ENCODE measurements around the gene PATL2.
"Not testable (repeated sequence)": the region's sequence is repeated elsewhere in the genome, so short reads cannot be mapped to it uniquely, and the experiment has no call there.

PATL2 gene

GRCh38 chr15:44646460-44646859 lies 64.7 kb downstream of the PATL2 start:
- Histone ChIP-seq H3K27ac (ENCODE audit: low read length) (no peak overlapping the region), H3K79me2 (ENCODE audit: insufficient read depth, low read length) (peaks cover 34% of the 10 kb centered on the region; the same call in 1 of the 2 replicates), H2AFZ (ENCODE audit: low read depth, low read length) (no peak overlapping the region), H3K36me3 (ENCODE audit: insufficient read depth, low read length) (peaks cover 46% of the 10 kb centered on the region), H4K20me1 (ENCODE audit: insufficient read depth, low read length) (0 out of 2 replicates have a peak, but pooled peaks cover 3% of the 10 kb centered on the region), H3K9ac (ENCODE audit: low read depth, low read length) (no peak overlapping the region), H3K4me1 (ENCODE audit: insufficient read depth, low read length) (no peaks in the 10 kb centered on the region), H3K27me3 (ENCODE audit: insufficient read depth, low read length, poor library complexity) (no peaks in the 10 kb centered on the region), H3K4me3 (ENCODE audit: low read depth in 1 of 2, low read length in 2 of 2) (no peak overlapping the region), H3K4me2 (ENCODE audit: insufficient read depth, low read length) (no peak overlapping the region), H3K9me3 (ENCODE audit: insufficient read depth, low read length, severe bottlenecking) (no peaks in the 10 kb centered on the region)
- no peak for TF ChIP-seq CTCF (IDR thresholded peaks at IDR 0.05; ENCODE audit: borderline replicate concordance, extremely low read depth, low read length, poor library complexity, severe bottlenecking)
- no peak for TF ChIP-seq EZH2 (IDR thresholded peaks at IDR 0.05; ENCODE audit: borderline replicate concordance, low read depth, low read length, severe bottlenecking)
- no peak for DNase-seq
- ATAC-seq (ENCODE audit: insufficient read depth, low read depth) = no peak

GRCh38 chr15:44641651-44642050 lies 69.5 kb downstream of the PATL2 start:
- Histone ChIP-seq H3K4me3 (ENCODE audit: low read depth in 1 of 2, low read length in 2 of 2) (no peak overlapping the region), H4K20me1 (ENCODE audit: insufficient read depth, low read length) (0 out of 2 replicates have a peak, but pooled peaks cover 3% of the 10 kb centered on the region), H2AFZ (ENCODE audit: low read depth, low read length) (no peak overlapping the region), H3K9ac (ENCODE audit: low read depth, low read length) (no peak overlapping the region), H3K4me1 (ENCODE audit: insufficient read depth, low read length) (no peaks in the 10 kb centered on the region), H3K36me3 (ENCODE audit: insufficient read depth, low read length) (peaks cover 38% of the 10 kb centered on the region), H3K79me2 (ENCODE audit: insufficient read depth, low read length) (peaks cover 33% of the 10 kb centered on the region; the same call in 1 of the 2 replicates), H3K9me3 (ENCODE audit: insufficient read depth, low read length, severe bottlenecking) (no peaks in the 10 kb centered on the region), H3K27me3 (ENCODE audit: insufficient read depth, low read length, poor library complexity) (no peaks in the 10 kb centered on the region), H3K4me2 (ENCODE audit: insufficient read depth, low read length) (no peak overlapping the region), H3K27ac (ENCODE audit: low read length) (no peak overlapping the region)
- DNase-seq (no peak), ATAC-seq (ENCODE audit: insufficient read depth, low read depth) (no peak)
- TF ChIP-seq CTCF (IDR thresholded peaks at IDR 0.05; ENCODE audit: borderline replicate concordance, extremely low read depth, low read length, poor library complexity, severe bottlenecking) = no peak
- TF ChIP-seq EZH2 (IDR thresholded peaks at IDR 0.05; ENCODE audit: borderline replicate concordance, low read depth, low read length, severe bottlenecking) = no peak

- no peaks in the 10 kb centered on the region for H3K27me3 ChIP-seq (ENCODE audit: insufficient read depth, low read length, poor library complexity)
- H3K27ac ChIP-seq (ENCODE audit: low read length) = no peak overlapping the region
- H3K79me2 ChIP-seq (ENCODE audit: insufficient read depth, low read length) = peaks cover 7% of the 10 kb centered on the region; the same call in 1 of the 2 replicates
- H3K4me2 ChIP-seq (ENCODE audit: insufficient read depth, low read length) = no peak overlapping the region
- H3K9me3 ChIP-seq (ENCODE audit: insufficient read depth, low read length, severe bottlenecking) = no peaks in the 10 kb centered on the region
- no peaks in the 10 kb centered on the region for H4K20me1 ChIP-seq (ENCODE audit: insufficient read depth, low read length)
- TF ChIP-seq CTCF (IDR thresholded peaks at IDR 0.05; ENCODE audit: borderline replicate concordance, extremely low read depth, low read length, poor library complexity, severe bottlenecking) (no peak), EZH2 (IDR thresholded peaks at IDR 0.05; ENCODE audit: borderline replicate concordance, low read depth, low read length, severe bottlenecking) (no peak)
- ATAC-seq (ENCODE audit: insufficient read depth, low read depth) (no peak), DNase-seq (no peak)
- peaks cover 45% of the 10 kb centered on the region for H3K36me3 ChIP-seq (ENCODE audit: insufficient read depth, low read length)
- H3K4me1 ChIP-seq (ENCODE audit: insufficient read depth, low read length) = no peaks in the 10 kb centered on the region
- no peak overlapping the region for H3K9ac ChIP-seq (ENCODE audit: low read depth, low read length)
- no peak overlapping the region for H2AFZ ChIP-seq (ENCODE audit: low read depth, low read length)
- no peak overlapping the region for H3K4me3 ChIP-seq (ENCODE audit: low read depth in 1 of 2, low read length in 2 of 2)
These were observed 74.1 kb downstream of the PATL2 start for GRCh38 chr15:44636976-44637375.

- no peak for TF ChIP-seq CTCF (IDR thresholded peaks at IDR 0.05; ENCODE audit: borderline replicate concordance, extremely low read depth, low read length, poor library complexity, severe bottlenecking)
- no peak for TF ChIP-seq EZH2 (IDR thresholded peaks at IDR 0.05; ENCODE audit: borderline replicate concordance, low read depth, low read length, severe bottlenecking)
- Histone ChIP-seq H3K9me3 (ENCODE audit: insufficient read depth, low read length, severe bottlenecking) (no peaks in the 10 kb centered on the region), H3K4me3 (ENCODE audit: low read depth in 1 of 2, low read length in 2 of 2) (no peak overlapping the region), H3K27me3 (ENCODE audit: insufficient read depth, low read length, poor library complexity) (no peaks in the 10 kb centered on the region), H3K79me2 (ENCODE audit: insufficient read depth, low read length) (peaks cover 2% of the 10 kb centered on the region; the same call in 1 of the 2 replicates), H2AFZ (ENCODE audit: low read depth, low read length) (no peak overlapping the region), H3K27ac (ENCODE audit: low read length) (no peak overlapping the region), H3K4me1 (ENCODE audit: insufficient read depth, low read length) (no peaks in the 10 kb centered on the region), H3K36me3 (ENCODE audit: insufficient read depth, low read length) (peaks cover 60% of the 10 kb centered on the region), H3K9ac (ENCODE audit: low read depth, low read length) (no peak overlapping the region), H4K20me1 (ENCODE audit: insufficient read depth, low read length) (no peaks in the 10 kb centered on the region), H3K4me2 (ENCODE audit: insufficient read depth, low read length) (no peak overlapping the region)
- no peak for DNase-seq
- no peak for ATAC-seq (ENCODE audit: insufficient read depth, low read depth)
These were observed 77.5 kb downstream of the PATL2 start for GRCh38 chr15:44633603-44634002.

- not testable (repeated sequence) for H3K9ac ChIP-seq (ENCODE audit: low read depth, low read length); H3K79me2 ChIP-seq (ENCODE audit: insufficient read depth, low read length); H3K4me1 ChIP-seq (ENCODE audit: insufficient read depth, low read length); DNase-seq; ATAC-seq (ENCODE audit: insufficient read depth, low read depth); H3K4me2 ChIP-seq (ENCODE audit: insufficient read depth, low read length); H3K9me3 ChIP-seq (ENCODE audit: insufficient read depth, low read length, severe bottlenecking); H2AFZ ChIP-seq (ENCODE audit: low read depth, low read length); H3K27ac ChIP-seq (ENCODE audit: low read length); H4K20me1 ChIP-seq (ENCODE audit: insufficient read depth, low read length); H3K4me3 ChIP-seq (ENCODE audit: low read depth in 1 of 2, low read length in 2 of 2); H3K27me3 ChIP-seq (ENCODE audit: insufficient read depth, low read length, poor library complexity)
- peaks cover 60% of the 10 kb centered on the region for H3K36me3 ChIP-seq (ENCODE audit: insufficient read depth, low read length)
These were observed 85.8 kb downstream of the PATL2 start for GRCh38 chr15:44625286-44625685.
